Jurkat, Clone E6-1 (cell line): ENCODE measurements around the gene CLCN1.

Source experiments
- DNase-seq: peaks from one replicate; pipeline ENCODE4 v3.0.0-alpha.2; 2011; ENCODE audit warnings: low read depth, low spot score
- H3K4me3 ChIP-seq: 2 replicates; pipeline ENCODE4 v1.5.1; 2011; ENCODE audit warnings: mild to moderate bottlenecking, low read length, control low read depth, moderate library complexity

Gene CLCN1

GRCh38 chr7:143380646-143381426, 64.9 kb downstream of the CLCN1 start, which contains the start of gene ZYX:
TSS of gene ZYX (plus strand) at chr7:143381345. CDS start at chr7:143381572, 227 bp downstream.
- peak; percentile 63 for DNase-seq
- H3K4me3 ChIP-seq: peak within 1 kb of the TSS; percentile 80

GRCh38 chr7:143381427-143382125, 65.7 kb downstream of the CLCN1 start:
- DNase-seq: no peak
- peak overlapping the region; percentile 80 for H3K4me3 ChIP-seq

GRCh38 chr7:143382126-143382790, 66.3 kb downstream of the CLCN1 start:
- H3K4me3 ChIP-seq: no peak overlapping the region; the same call in 1 of the 2 replicates
- no peak for DNase-seq

- H3K4me3 ChIP-seq: no peak overlapping the region
- DNase-seq: no peak
Observed at GRCh38 chr7:143382791-143383641, 67.1 kb downstream of the CLCN1 start.

- H3K4me3 ChIP-seq: no peak overlapping the region
- no peak for DNase-seq
Observed at GRCh38 chr7:143383642-143383957, 67.7 kb downstream of the CLCN1 start.

- no peak for DNase-seq
- no peak overlapping the region for H3K4me3 ChIP-seq
Observed at GRCh38 chr7:143384148-143384547, 68.2 kb downstream of the CLCN1 start.

- DNase-seq: no peak
- no peak overlapping the region for H3K4me3 ChIP-seq
Observed at GRCh38 chr7:143384661-143385631, 69.0 kb downstream of the CLCN1 start.

- peak overlapping the region; percentile 2 for H3K4me3 ChIP-seq
- DNase-seq: peak; percentile 42
Observed at GRCh38 chr7:143385891-143386781, 70.2 kb downstream of the CLCN1 start.

GRCh38 chr7:143387156-143387975, 71.5 kb downstream of the CLCN1 start:
- H3K4me3 ChIP-seq: no peak overlapping the region
- DNase-seq: no peak

- DNase-seq: no peak
- no peak overlapping the region for H3K4me3 ChIP-seq
Observed at GRCh38 chr7:143388051-143388450, 72.1 kb downstream of the CLCN1 start.

GRCh38 chr7:143388491-143389101, 72.7 kb downstream of the CLCN1 start:
- no peak for DNase-seq

GRCh38 chr7:143389316-143390103, 73.6 kb downstream of the CLCN1 start:
- no peak overlapping the region for H3K4me3 ChIP-seq
- no peak for DNase-seq

More at GRCh38 chr7:143388491-143389101, 72.7 kb downstream of the CLCN1 start:
- H3K4me3 ChIP-seq: no peak overlapping the region

- no peak for DNase-seq
- H3K4me3 ChIP-seq: no peak overlapping the region
Observed at GRCh38 chr7:143390104-143390772, 74.3 kb downstream of the CLCN1 start.

- no peak overlapping the region for H3K4me3 ChIP-seq
- no peak for DNase-seq
Observed at GRCh38 chr7:143390773-143391317, 74.9 kb downstream of the CLCN1 start.
